Astrocyte (in vitro differentiated cells and primary cell): ENCODE data around the gene KIAA0825. TPM values are rescaled to one million over a fixed set of nuclear protein-coding genes. Genes with fewer than 3 reads are reported as not detected.

Source experiments
- DNase-seq: peaks from one replicate; pipeline ENCODE4 v3.0.0-alpha.2; 2010; ENCODE audit warnings: low read depth
- FAIRE-seq: peaks from 2 replicates; lab custom pipeline; 2011; peaks lifted over from hg19 to GRCh38; lab: Jason Lieb, UNC
- H2AFZ ChIP-seq: 2 replicates; pipeline ENCODE4 v1.6.0; 2012; ENCODE audit warnings: low read depth, low read length, inconsistent platforms
- H3K27ac ChIP-seq: 2 replicates; pipeline ENCODE4 v1.5.1; 2011; ENCODE audit warnings: low read depth, low read length, inconsistent platforms
- H3K27me3 ChIP-seq: 2 replicates; pipeline ENCODE4 v1.6.0; 2011; ENCODE audit warnings: low read length, inconsistent platforms; ENCODE audit not compliant: insufficient read depth
- H3K36me3 ChIP-seq: 2 replicates; pipeline ENCODE4 v1.5.1; 2011; ENCODE audit warnings: low read length, inconsistent platforms; ENCODE audit not compliant: insufficient read depth
- H3K4me1 ChIP-seq: 2 replicates; pipeline ENCODE4 v1.5.1; 2011; ENCODE audit warnings: low read length, inconsistent platforms; ENCODE audit not compliant: insufficient read depth
- H3K4me2 ChIP-seq: 2 replicates; pipeline ENCODE4 v1.6.0; 2012; ENCODE audit warnings: low read length, inconsistent platforms
- H3K4me3 ChIP-seq: 2 replicates; pipeline ENCODE4 v1.5.1; 2011; ENCODE audit warnings: low read depth, mild to moderate bottlenecking, low read length, inconsistent platforms; ENCODE audit not compliant: insufficient read depth
- H3K79me2 ChIP-seq: 2 replicates; pipeline ENCODE4 v1.6.0; 2012; ENCODE audit warnings: mild to moderate bottlenecking, low read length, inconsistent platforms; ENCODE audit not compliant: insufficient read depth
- H3K9ac ChIP-seq: 2 replicates; pipeline ENCODE4 v1.6.0; 2012; ENCODE audit warnings: mild to moderate bottlenecking, low read length, inconsistent platforms
- H3K9me3 ChIP-seq: 2 replicates; pipeline ENCODE4 v1.5.1; 2012; ENCODE audit warnings: low read depth, mild to moderate bottlenecking, low read length, inconsistent platforms; ENCODE audit not compliant: insufficient read depth
- H4K20me1 ChIP-seq: 2 replicates; pipeline ENCODE4 v1.6.0; 2012; ENCODE audit warnings: low read length, inconsistent platforms; ENCODE audit not compliant: insufficient read depth
- H3K27ac Mint-ChIP-seq: one replicate; pipeline ENCODE4 v1.8.0; 2021; ENCODE audit warnings: mild to moderate bottlenecking, mixed read lengths; ENCODE audit not compliant: unreplicated experiment
- H3K27me3 Mint-ChIP-seq: one replicate; pipeline ENCODE4 v1.8.0; 2021; ENCODE audit warnings: low read depth, mixed read lengths; ENCODE audit not compliant: unreplicated experiment
- H3K36me3 Mint-ChIP-seq: one replicate; pipeline ENCODE4 v1.8.0; 2021; ENCODE audit warnings: low read depth, mixed read lengths; ENCODE audit not compliant: unreplicated experiment
- H3K4me1 Mint-ChIP-seq: one replicate; pipeline ENCODE4 v1.8.0; 2021; ENCODE audit warnings: low read depth, mixed read lengths; ENCODE audit not compliant: unreplicated experiment
- H3K4me3 Mint-ChIP-seq: one replicate; pipeline ENCODE4 v1.8.0; 2021; ENCODE audit warnings: mild to moderate bottlenecking, moderate library complexity, mixed read lengths; ENCODE audit not compliant: unreplicated experiment
- H3K9me3 Mint-ChIP-seq: one replicate; pipeline ENCODE4 v1.8.0; 2021; ENCODE audit warnings: mild to moderate bottlenecking, mixed read lengths; ENCODE audit not compliant: unreplicated experiment
- CTCF ChIP-seq: IDR thresholded peaks from 2 replicates; pipeline ENCODE4 v1.5.1; 2011; ENCODE audit warnings: low read depth, mild to moderate bottlenecking, inconsistent platforms, low read length, moderate library complexity; ENCODE audit not compliant: insufficient read depth
- EZH2 ChIP-seq: IDR thresholded peaks from 2 replicates; pipeline ENCODE4 v1.6.1; 2012; ENCODE audit warnings: mild to moderate bottlenecking, low read length, inconsistent platforms; ENCODE audit not compliant: insufficient read depth
- total RNA-seq: library from RNA; stranded (reverse); gene quantifications from 2 replicates; pipeline ENCODE4 v1.2.1, GENCODE V29; 2021

The KIAA0825 gene
- total RNA-seq, 1 donor from 2014 or later, result 2.5 TPM

- H3K9me3 ChIP-seq, result no peaks in the 10 kb centered on the region
- H3K9me3 Mint-ChIP-seq, result no peaks in the 10 kb centered on the region
- no peaks in the 10 kb centered on the region for H3K79me2 ChIP-seq
- FAIRE-seq, result no peak
- no peaks in the 10 kb centered on the region for H3K36me3 ChIP-seq
- H3K27me3 ChIP-seq, result no peaks in the 10 kb centered on the region
- no peak overlapping the region for H3K27ac Mint-ChIP-seq
- TF ChIP-seq CTCF, result no peak
- TF ChIP-seq EZH2, result no peak
- H3K9ac ChIP-seq, result no peak overlapping the region
- H3K4me1 ChIP-seq, result no peaks in the 10 kb centered on the region
- DNase-seq, result no peak
- H2AFZ ChIP-seq, result no peak overlapping the region
- H3K4me1 Mint-ChIP-seq, result no peaks in the 10 kb centered on the region
- H3K4me3 Mint-ChIP-seq, result no peak overlapping the region
- no peak overlapping the region for H3K4me2 ChIP-seq
- no peaks in the 10 kb centered on the region for H4K20me1 ChIP-seq
- no peaks in the 10 kb centered on the region for H3K36me3 Mint-ChIP-seq
- no peaks in the 10 kb centered on the region for H3K27me3 Mint-ChIP-seq
- H3K27ac ChIP-seq, result no peak overlapping the region
- H3K4me3 ChIP-seq, result no peak overlapping the region
These were observed 222.9 kb downstream of the KIAA0825 start for GRCh38 chr5:94395468-94395867.

- Histone ChIP-seq H3K4me2 (no peak overlapping the region), H3K36me3 (no peaks in the 10 kb centered on the region), H3K9me3 (no peaks in the 10 kb centered on the region), H3K27ac (no peak overlapping the region), H3K27me3 (no peaks in the 10 kb centered on the region), H2AFZ (no peak overlapping the region), H3K4me1 (no peaks in the 10 kb centered on the region), H4K20me1 (no peaks in the 10 kb centered on the region), H3K4me3 (no peak overlapping the region), H3K9ac (no peak overlapping the region), H3K79me2 (no peaks in the 10 kb centered on the region)
- no peak for DNase-seq
- no peak for FAIRE-seq
- H3K4me1 Mint-ChIP-seq, result no peaks in the 10 kb centered on the region
- TF ChIP-seq EZH2 (no peak), CTCF (no peak)
- H3K27me3 Mint-ChIP-seq, result no peaks in the 10 kb centered on the region
- no peaks in the 10 kb centered on the region for H3K36me3 Mint-ChIP-seq
- no peak overlapping the region for H3K27ac Mint-ChIP-seq
- H3K4me3 Mint-ChIP-seq, result no peak overlapping the region
- no peaks in the 10 kb centered on the region for H3K9me3 Mint-ChIP-seq
These were observed 226.4 kb downstream of the KIAA0825 start for GRCh38 chr5:94391996-94392395.

- DNase-seq, result no peak
- TF ChIP-seq CTCF, result no peak
- TF ChIP-seq EZH2, result no peak
- no peak overlapping the region for H3K27ac ChIP-seq
- H3K27ac Mint-ChIP-seq, result no peak overlapping the region
- no peak overlapping the region for H3K9ac ChIP-seq
- no peaks in the 10 kb centered on the region for H3K27me3 ChIP-seq
- no peaks in the 10 kb centered on the region for H3K9me3 Mint-ChIP-seq
- no peaks in the 10 kb centered on the region for H3K9me3 ChIP-seq
- no peak overlapping the region for H3K4me3 ChIP-seq
- no peaks in the 10 kb centered on the region for H3K27me3 Mint-ChIP-seq
- H3K79me2 ChIP-seq, result no peaks in the 10 kb centered on the region
- no peak overlapping the region for H2AFZ ChIP-seq
- no peaks in the 10 kb centered on the region for H3K4me1 ChIP-seq
- H3K36me3 Mint-ChIP-seq, result no peaks in the 10 kb centered on the region
- H4K20me1 ChIP-seq, result no peaks in the 10 kb centered on the region
- no peak for FAIRE-seq
- H3K4me1 Mint-ChIP-seq, result peaks cover 2% of the 10 kb centered on the region
- no peak overlapping the region for H3K4me3 Mint-ChIP-seq
- H3K4me2 ChIP-seq, result no peak overlapping the region
- no peaks in the 10 kb centered on the region for H3K36me3 ChIP-seq
These were observed 228.9 kb downstream of the KIAA0825 start for GRCh38 chr5:94389515-94389899.
